GM13977 (cell line): ENCODE measurements around the gene PCNX2.

Experiments used
- DNase-seq: peaks from one replicate; pipeline ENCODE4 v3.0.0; 2012; ENCODE audit warnings: low spot score
- CTCF ChIP-seq: IDR thresholded peaks from 2 replicates; pipeline ENCODE4 v1.5.1; 2012; ENCODE audit warnings: mild to moderate bottlenecking, control low read depth; ENCODE audit not compliant: insufficient read depth; ENCODE audit errors: extremely low read depth, missing control alignments
- in situ Hi-C: fragments of 300-500 bp; cut with MboI; formaldehyde crosslinking; loops from one replicate; pipeline ENCODE4 v1.12.0; 2022; ENCODE audit warnings: low sequenced_read_pairs, low pct_unique_long_range_greater_than_20kb, mixed read lengths, inconsistent platforms; ENCODE audit not compliant: unreplicated experiment

Gene PCNX2

DNA sequence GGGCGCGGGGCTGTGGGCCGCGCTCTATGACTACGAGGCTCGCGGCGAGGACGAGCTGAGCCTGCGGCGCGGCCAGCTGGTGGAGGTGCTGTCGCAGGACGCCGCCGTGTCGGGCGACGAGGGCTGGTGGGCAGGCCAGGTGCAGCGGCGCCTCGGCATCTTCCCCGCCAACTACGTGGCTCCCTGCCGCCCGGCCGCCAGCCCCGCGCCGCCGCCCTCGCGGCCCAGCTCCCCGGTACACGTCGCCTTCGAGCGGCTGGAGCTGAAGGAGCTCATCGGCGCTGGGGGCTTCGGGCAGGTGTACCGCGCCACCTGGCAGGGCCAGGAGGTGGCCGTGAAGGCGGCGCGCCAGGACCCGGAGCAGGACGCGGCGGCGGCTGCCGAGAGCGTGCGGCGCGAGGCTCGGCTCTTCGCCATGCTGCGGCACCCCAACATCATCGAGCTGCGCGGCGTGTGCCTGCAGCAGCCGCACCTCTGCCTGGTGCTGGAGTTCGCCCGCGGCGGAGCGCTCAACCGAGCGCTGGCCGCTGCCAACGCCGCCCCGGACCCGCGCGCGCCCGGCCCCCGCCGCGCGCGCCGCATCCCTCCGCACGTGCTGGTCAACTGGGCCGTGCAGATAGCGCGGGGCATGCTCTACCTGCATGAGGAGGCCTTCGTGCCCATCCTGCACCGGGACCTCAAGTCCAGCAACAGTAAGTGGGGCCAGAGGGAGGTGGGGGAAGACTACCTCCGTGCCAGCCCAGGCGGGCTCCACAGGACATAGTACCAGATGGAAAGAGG lies 32.8 kb upstream of the PCNX2 start:
- peak; percentile 43 for DNase-seq
- no peak for TF ChIP-seq CTCF
- in situ Hi-C loops: no loop called here

DNA sequence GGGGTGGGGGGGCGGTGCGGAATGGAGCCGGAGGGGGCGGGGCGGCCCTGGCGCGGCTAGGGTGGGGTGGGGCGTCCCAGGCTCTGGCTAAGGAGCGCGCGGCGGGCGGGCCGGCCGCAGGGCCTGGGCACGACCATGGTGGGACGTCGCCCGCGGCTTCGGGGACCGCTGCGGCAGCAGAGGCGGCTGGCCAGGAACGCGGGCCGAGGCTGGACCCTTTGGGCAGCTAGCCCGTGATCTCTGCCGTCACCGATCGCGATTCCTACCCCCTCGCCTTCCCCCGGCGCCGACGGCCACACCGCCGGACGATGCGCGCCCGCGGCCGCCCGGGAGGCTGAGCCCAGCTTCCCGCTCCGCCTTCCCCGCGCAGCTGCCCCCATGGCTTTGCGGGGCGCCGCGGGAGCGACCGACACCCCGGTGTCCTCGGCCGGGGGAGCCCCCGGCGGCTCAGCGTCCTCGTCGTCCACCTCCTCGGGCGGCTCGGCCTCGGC lies 32.2 kb upstream of the PCNX2 start, which contains the start of gene MAP3K21:
MAP3K21 (plus strand) TSS at position 74 of the 491 bp plus-strand sequence; CDS start at position 379, 305 bp downstream.
- in situ Hi-C loops: no loop called here
- TF ChIP-seq CTCF: no peak
- no peak for DNase-seq

- DNase-seq: peak; percentile 87
- in situ Hi-C loops: no loop called here
These were observed 31.5 kb upstream of the PCNX2 start for GRCh38 chr1:233326811-233327650.

DNA sequence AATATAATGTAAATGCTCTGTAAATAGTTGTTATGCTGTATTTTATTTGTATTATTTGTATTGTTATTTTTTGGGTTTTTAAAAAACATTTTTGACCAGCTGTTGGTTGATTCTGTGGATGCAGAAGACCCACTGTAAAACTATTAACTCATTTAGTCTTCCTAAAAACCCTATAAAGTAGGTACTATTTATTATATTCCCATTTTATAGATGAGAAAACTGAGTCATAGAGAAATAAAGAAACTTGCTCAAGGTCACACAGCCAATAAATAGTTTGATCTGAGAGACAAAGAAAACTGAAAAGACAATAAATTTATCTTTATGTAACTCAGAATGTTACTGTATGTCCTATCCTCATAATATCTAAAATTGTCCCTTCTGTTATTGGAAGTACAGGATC lies 30.8 kb upstream of the PCNX2 start:
- DNase-seq: no peak
- TF ChIP-seq CTCF: no peak
- in situ Hi-C loops: no loop called here

More at GRCh38 chr1:233326811-233327650, 31.5 kb upstream of the PCNX2 start:
- TF ChIP-seq CTCF: no peak

DNA sequence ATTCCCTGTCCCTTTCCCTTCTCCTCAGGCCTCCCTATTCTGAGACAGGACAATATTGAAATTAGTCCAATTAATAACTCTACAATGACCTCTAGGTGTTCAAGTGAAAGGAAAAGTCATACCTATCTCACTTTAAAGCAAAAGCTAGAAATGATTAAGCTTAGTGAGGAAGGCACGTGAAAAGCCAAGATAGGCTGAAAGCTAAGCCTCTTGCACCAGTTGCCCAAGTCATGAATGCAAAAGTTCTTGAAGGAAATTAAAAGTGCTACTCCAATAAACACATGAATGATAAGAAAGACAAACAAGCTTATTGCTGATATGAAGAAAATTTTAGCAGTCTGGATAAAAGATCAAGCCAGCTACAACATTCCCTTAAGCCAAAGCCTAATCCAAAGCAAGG lies 28.2 kb upstream of the PCNX2 start:
- in situ Hi-C loops: no loop called here
- no peak for DNase-seq
- no peak for TF ChIP-seq CTCF

DNA sequence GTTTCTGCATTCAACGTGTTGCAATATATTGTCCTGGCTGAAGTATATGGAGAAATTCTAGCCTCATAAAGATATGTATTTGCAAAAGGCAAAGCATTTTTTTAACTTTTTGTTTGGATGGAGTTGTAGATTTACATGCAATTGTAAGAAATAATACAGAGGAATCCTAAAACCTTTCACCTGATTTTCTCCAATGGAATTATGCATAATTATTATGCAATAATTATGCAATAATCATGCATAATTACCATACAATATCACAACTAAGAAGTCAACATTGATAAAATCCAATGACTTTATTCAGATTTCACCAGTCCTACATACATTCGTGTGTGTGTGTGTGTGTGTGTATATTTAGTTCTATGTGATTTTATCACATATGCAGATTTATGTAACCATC lies 24.5 kb upstream of the PCNX2 start:
- no peak for TF ChIP-seq CTCF
- no peak for DNase-seq
- in situ Hi-C loops: no loop called here
